ENCODE results near the gene ATG4B. TPM values are rescaled to one million over a fixed set of nuclear protein-coding genes. Genes with fewer than 3 reads are reported as not detected.

Gene ATG4B
- total and polyA plus RNA-seq, 11 donors = 35.9 to 75.1 (median 48.3) TPM

GRCh38 chr2:241689306-241689705 is 51.8 kb downstream of the ATG4B start:
- H3K27me3 ChIP-seq = no peaks in the 10 kb centered on the region
- peaks cover 4 to 32% (median 20%) of the 10 kb centered on the region in 12 donors for H3K4me1 ChIP-seq
- H3K27ac ChIP-seq = no peak overlapping the region
- DNase-seq (no peak), ATAC-seq (no peak)
- no peaks in the 10 kb centered on the region for H3K9me3 ChIP-seq
- intact Hi-C loops (cut with DNase I) = no loop called here
- H3K4me3 ChIP-seq = no peak overlapping the region
- WGBS, 4 donors = 84 to 92% (median 88%) methylated on average over 10 of the region's 10 CpGs
- TF ChIP-seq CTCF (IDR thresholded peaks at IDR 0.05) (no peak), POLR2A (IDR thresholded peaks at IDR 0.05) (no peak)
- H3K36me3 ChIP-seq = peaks cover 0 to 56% (median 31%) of the 10 kb centered on the region in 9 donors

- Histone ChIP-seq H3K36me3 (peaks cover 0 to 56% (median 34%) of the 10 kb centered on the region in 9 donors), H3K4me3 (no peak overlapping the region), H3K27me3 (no peaks in the 10 kb centered on the region), H3K9me3 (no peaks in the 10 kb centered on the region), H3K27ac (no peak overlapping the region), H3K4me1 (peaks cover 4 to 32% (median 20%) of the 10 kb centered on the region in 12 donors)
- TF ChIP-seq POLR2A (IDR thresholded peaks at IDR 0.05) (no peak), CTCF (IDR thresholded peaks at IDR 0.05) (no peak)
- no peak for ATAC-seq
- 78 to 90% (median 86%) methylated on average over 6 of the region's 6 CpGs for WGBS, 4 donors
- no peak for DNase-seq
- intact Hi-C loops (cut with DNase I) = no loop called here
Observed at GRCh38 chr2:241690202-241690717, 52.8 kb downstream of the ATG4B start.

GRCh38 chr2:241692448-241692847 is 55.0 kb downstream of the ATG4B start:
- Histone ChIP-seq H3K27me3 (no peaks in the 10 kb centered on the region), H3K27ac (no peak overlapping the region), H3K9me3 (no peaks in the 10 kb centered on the region), H3K4me3 (no peak overlapping the region), H3K4me1 (peaks cover 4 to 21% (median 13%) of the 10 kb centered on the region in 12 donors), H3K36me3 (peaks cover 0 to 63% (median 41%) of the 10 kb centered on the region in 9 donors)
- 90 to 94% (median 91%) methylated on average over 6 of the region's 6 CpGs for WGBS, 4 donors
- intact Hi-C loops (cut with DNase I) = no loop called here
- no peak for TF ChIP-seq CTCF (IDR thresholded peaks at IDR 0.05)
- TF ChIP-seq POLR2A (IDR thresholded peaks at IDR 0.05) = no peak
- ATAC-seq (no peak), DNase-seq (no peak)

GRCh38 chr2:241695651-241696050 is 58.2 kb downstream of the ATG4B start:
- Histone ChIP-seq H3K36me3 (peaks cover 0 to 49% (median 31%) of the 10 kb centered on the region in 9 donors), H3K27ac (no peak overlapping the region), H3K4me1 (peaks cover 0 to 1% (median 0%) of the 10 kb centered on the region in 12 donors), H3K4me3 (no peak overlapping the region), H3K9me3 (no peaks in the 10 kb centered on the region), H3K27me3 (no peaks in the 10 kb centered on the region)
- intact Hi-C loops (cut with DNase I) = no loop called here
- DNase-seq = no peak
- no peak for ATAC-seq
- 94 to 97% (median 96%) methylated on average over 4 of the region's 4 CpGs for WGBS, 4 donors
- no peak for TF ChIP-seq POLR2A (IDR thresholded peaks at IDR 0.05)
- no peak for TF ChIP-seq CTCF (IDR thresholded peaks at IDR 0.05)

Data from heart left ventricle (tissue), 16 donors.